Measurements from ENCODE around the gene RO60. TPM values are rescaled to one million over a fixed set of nuclear protein-coding genes. Genes with fewer than 3 reads are reported as not detected.

RO60 gene
- total and polyA plus RNA-seq, 2 donors (not counting 1 experiment from before 2014, with no cell fraction given): 8.2 to 66.4 TPM

- Mint-ChIP-seq H3K27ac (no peak overlapping the region), H3K9me3 (ENCODE audit: insufficient read depth) (no peaks in the 10 kb centered on the region), H3K27me3 (no peaks in the 10 kb centered on the region), H3K4me1 (no peaks in the 10 kb centered on the region), H3K4me3 (no peak overlapping the region)
- no peak for ATAC-seq (ENCODE audit: low read depth)
- Histone ChIP-seq H3K79me2 (ENCODE audit: control insufficient read depth, insufficient read depth, low read length) (no peaks in the 10 kb centered on the region), H3K4me2 (replicated peaks; ENCODE audit: low read depth, low read length, poor library complexity, severe bottlenecking) (no peak overlapping the region), H4K20me1 (ENCODE audit: control insufficient read depth, insufficient read depth, low read length, poor library complexity, severe bottlenecking) (no peaks in the 10 kb centered on the region), H3K9ac (ENCODE audit: low read length) (no peak overlapping the region), H3K4me1 (ENCODE audit: control insufficient read depth in 2 of 2, insufficient read depth in 2 of 2, low read length in 2 of 2) (no peaks in the 10 kb centered on the region), H2AFZ (ENCODE audit: insufficient read depth, low read depth, low read length, poor library complexity, severe bottlenecking) (no peak overlapping the region), H3K9me3 (ENCODE audit: control extremely low read depth in 1 of 3, control insufficient read depth in 2 of 3, insufficient read depth in 1 of 3, low read length in 2 of 3) (no peaks in the 10 kb centered on the region), H3K27me3 (replicated peaks in 1 of 4; ENCODE audit: control extremely low read depth in 1 of 4, control insufficient read depth in 3 of 4, insufficient read depth in 4 of 4, low read length in 3 of 4) (no peaks in the 10 kb centered on the region), H3K27ac (ENCODE audit: low read length in 2 of 2) (no peak overlapping the region), H3K4me3 (ENCODE audit: control extremely low read depth in 1 of 5, extremely low read depth in 1 of 5, insufficient read depth in 1 of 5, low read depth in 2 of 5, low read length in 4 of 5) (no peak overlapping the region), H3K36me3 (replicated peaks in 1 of 2; ENCODE audit: control extremely low read depth in 1 of 2, control insufficient read depth in 1 of 2, extremely low read depth in 1 of 2, insufficient read depth in 2 of 2, low read length in 1 of 2) (peaks cover 0 to 12% of the 10 kb centered on the region in 2 experiments)
- no CpG with 5 or more reads among the region's 1 CpG for whole genome bisulfite sequencing (ENCODE audit: insufficient coverage)
- intact Hi-C loops (cut with micrococcal nuclease): no loop called here
- ChIA-PET CTCF (no interaction called here), POLR2A (no interaction called here)
- no peak for TF ChIP-seq EZH2 (IDR thresholded peaks at IDR 0.05; ENCODE audit: borderline replicate concordance, insufficient read depth, low read depth, low read length, poor library complexity, severe bottlenecking)
- TF ChIP-seq CTCF (IDR thresholded peaks at IDR 0.05): no peak
- no peak for DNase-seq
Observed at GRCh38 chr1:193090865-193091264, 31.5 kb downstream of the RO60 start.

GRCh38 chr1:193094112-193094511 lies 34.7 kb downstream of the RO60 start:
- intact Hi-C loops (cut with micrococcal nuclease): no loop called here
- Histone ChIP-seq H3K27me3 (replicated peaks in 1 of 4; ENCODE audit: control extremely low read depth in 1 of 4, control insufficient read depth in 3 of 4, insufficient read depth in 4 of 4, low read length in 3 of 4) (no peaks in the 10 kb centered on the region), H3K4me3 (ENCODE audit: control extremely low read depth in 1 of 5, extremely low read depth in 1 of 5, insufficient read depth in 1 of 5, low read depth in 2 of 5, low read length in 4 of 5) (no peak overlapping the region), H3K79me2 (ENCODE audit: control insufficient read depth, insufficient read depth, low read length) (no peaks in the 10 kb centered on the region), H3K4me2 (replicated peaks; ENCODE audit: low read depth, low read length, poor library complexity, severe bottlenecking) (no peak overlapping the region), H3K27ac (ENCODE audit: low read length in 2 of 2) (no peak overlapping the region), H3K4me1 (ENCODE audit: control insufficient read depth in 2 of 2, insufficient read depth in 2 of 2, low read length in 2 of 2) (no peaks in the 10 kb centered on the region), H4K20me1 (ENCODE audit: control insufficient read depth, insufficient read depth, low read length, poor library complexity, severe bottlenecking) (no peaks in the 10 kb centered on the region), H3K9me3 (ENCODE audit: control extremely low read depth in 1 of 3, control insufficient read depth in 2 of 3, insufficient read depth in 1 of 3, low read length in 2 of 3) (no peaks in the 10 kb centered on the region), H2AFZ (ENCODE audit: insufficient read depth, low read depth, low read length, poor library complexity, severe bottlenecking) (no peak overlapping the region), H3K36me3 (replicated peaks in 1 of 2; ENCODE audit: control extremely low read depth in 1 of 2, control insufficient read depth in 1 of 2, extremely low read depth in 1 of 2, insufficient read depth in 2 of 2, low read length in 1 of 2) (peaks cover 0 to 35% of the 10 kb centered on the region in 2 experiments), H3K9ac (ENCODE audit: low read length) (no peak overlapping the region)
- POLR2A ChIA-PET: no interaction called here
- Mint-ChIP-seq H3K27me3 (no peaks in the 10 kb centered on the region), H3K27ac (no peak overlapping the region), H3K4me3 (no peak overlapping the region), H3K4me1 (no peaks in the 10 kb centered on the region), H3K9me3 (ENCODE audit: insufficient read depth) (no peaks in the 10 kb centered on the region)
- CTCF ChIA-PET: no interaction called here
- ATAC-seq (ENCODE audit: low read depth): no peak
- no peak for TF ChIP-seq EZH2 (IDR thresholded peaks at IDR 0.05; ENCODE audit: borderline replicate concordance, insufficient read depth, low read depth, low read length, poor library complexity, severe bottlenecking)
- TF ChIP-seq CTCF (IDR thresholded peaks at IDR 0.05): no peak
- DNase-seq: no peak
- WGBS (ENCODE audit: insufficient coverage): 96% methylated on average over 10 of the region's 11 CpGs
